ENCODE data around the gene CTNNBIP1. TPM values are rescaled to one million over a fixed set of nuclear protein-coding genes. Genes with fewer than 3 reads are reported as not detected.

The CTNNBIP1 gene
- total and polyA plus RNA-seq, 4 donors = 6.7 to 10.6 (median 9.6) TPM

GRCh38 chr1:9869831-9870251 lies 40.2 kb downstream of the CTNNBIP1 start:
- Histone ChIP-seq H3K9me3 (ENCODE audit: control insufficient read depth in 4 of 4, low read length in 3 of 4) (no peaks in the 10 kb centered on the region), H3K27me3 (ENCODE audit: control insufficient read depth in 4 of 4, insufficient read depth in 4 of 4, low read length in 3 of 4) (no peaks in the 10 kb centered on the region), H3K4me1 (ENCODE audit: control insufficient read depth in 4 of 4, insufficient read depth in 4 of 4, low read length in 3 of 4) (peaks cover 2 to 15% (median 12%) of the 10 kb centered on the region in 4 donors), H3K36me3 (ENCODE audit: control insufficient read depth in 4 of 4, insufficient read depth in 3 of 4, low read depth in 1 of 4, low read length in 3 of 4) (peaks cover 0 to 3% (median 1%) of the 10 kb centered on the region in 4 donors), H3K9ac (ENCODE audit: low read depth in 1 of 2, low read length in 2 of 2) (no peak overlapping the region), H3K27ac (ENCODE audit: low read depth in 1 of 2, low read length in 2 of 2) (no peak overlapping the region), H3K4me3 (ENCODE audit: low read depth in 1 of 3, low read length in 3 of 3) (no peak overlapping the region)
- no peak for TF ChIP-seq RAD21 (IDR thresholded peaks at IDR 0.05)
- TF ChIP-seq ZBTB33 (IDR thresholded peaks at IDR 0.05) = no peak
- no peak for TF ChIP-seq RXRA (IDR thresholded peaks at IDR 0.05)
- TF ChIP-seq FOXA1 (IDR thresholded peaks at IDR 0.05) = no peak
- TF ChIP-seq REST (IDR thresholded peaks at IDR 0.05) = no peak
- no peak for TF ChIP-seq MAX (IDR thresholded peaks at IDR 0.05)
- no peak for TF ChIP-seq YY1 (IDR thresholded peaks at IDR 0.05)
- TF ChIP-seq HNF4A (conservative IDR thresholded peaks at IDR 0.05) = no peak
- TF ChIP-seq HNF4G (IDR thresholded peaks at IDR 0.05) = no peak
- DNase-seq (ENCODE audit: low spot score) = no peak
- WGBS = 87% methylated on average over 13 of the region's 13 CpGs

GRCh38 chr1:9868244-9868590 lies 41.9 kb downstream of the CTNNBIP1 start:
- no peaks in the 10 kb centered on the region for H3K9me3 ChIP-seq (ENCODE audit: control insufficient read depth in 4 of 4, low read length in 3 of 4)
- 20% methylated on average over 3 of the region's 3 CpGs for WGBS
- peak overlapping the region in 1 of 2 donors; percentile 27 for H3K27ac ChIP-seq (ENCODE audit: low read depth in 1 of 2, low read length in 2 of 2)
- DNase-seq (ENCODE audit: low spot score) = no peak
- H3K36me3 ChIP-seq (ENCODE audit: control insufficient read depth in 4 of 4, insufficient read depth in 3 of 4, low read depth in 1 of 4, low read length in 3 of 4) = peaks cover 0 to 3% (median 1%) of the 10 kb centered on the region in 4 donors
- no peak overlapping the region for H3K9ac ChIP-seq (ENCODE audit: low read depth in 1 of 2, low read length in 2 of 2)
- TF ChIP-seq FOXA2 (IDR thresholded peaks at IDR 0.05) = peak; percentile 52
- no peak for TF ChIP-seq ATF3 (IDR thresholded peaks at IDR 0.05)
- TF ChIP-seq HNF4A (conservative IDR thresholded peaks at IDR 0.05) = peak; percentile 51 to 68
- peak; percentile 22 for TF ChIP-seq FOXA1 (IDR thresholded peaks at IDR 0.05)
- no peak for TF ChIP-seq EGR1 (IDR thresholded peaks at IDR 0.05; ENCODE audit: low read depth in 2 of 2)
- no peak for TF ChIP-seq CTCF (IDR thresholded peaks at IDR 0.05; ENCODE audit: low read depth, low read length, missing input control)
- TF ChIP-seq HNF4G (IDR thresholded peaks at IDR 0.05) = no peak
- TF ChIP-seq REST (IDR thresholded peaks at IDR 0.05) = no peak
- TF ChIP-seq TAF1 (conservative IDR thresholded peaks at IDR 0.05) = no peak
- TF ChIP-seq GABPA (IDR thresholded peaks at IDR 0.05 in 1 of 2, conservative IDR thresholded peaks at IDR 0.05 in 1 of 2) = no peak
- peak; percentile 55 for TF ChIP-seq SP1 (IDR thresholded peaks at IDR 0.05)
- no peak for TF ChIP-seq YY1 (IDR thresholded peaks at IDR 0.05)
- no peak for TF ChIP-seq JUND (IDR thresholded peaks at IDR 0.05)
- TF ChIP-seq NR2F2 (IDR thresholded peaks at IDR 0.05) = peak; percentile 71
- TF ChIP-seq ZBTB33 (IDR thresholded peaks at IDR 0.05) = no peak
- TF ChIP-seq RAD21 (IDR thresholded peaks at IDR 0.05) = peak; percentile 14 to 56
- TF ChIP-seq RXRA (IDR thresholded peaks at IDR 0.05) = peak; percentile 87 to 94
- TF ChIP-seq MAX (IDR thresholded peaks at IDR 0.05) = no peak
- H3K4me3 ChIP-seq (ENCODE audit: low read depth in 1 of 3, low read length in 3 of 3) = no peak overlapping the region
- peaks cover 2 to 14% (median 11%) of the 10 kb centered on the region in 4 donors for H3K4me1 ChIP-seq (ENCODE audit: control insufficient read depth in 4 of 4, insufficient read depth in 4 of 4, low read length in 3 of 4)
- H3K27me3 ChIP-seq (ENCODE audit: control insufficient read depth in 4 of 4, insufficient read depth in 4 of 4, low read length in 3 of 4) = no peaks in the 10 kb centered on the region

All from liver (tissue), 9 donors.